Cerebellar nuclear complex (tissue), 1 donor: ENCODE data around the gene RNF138.
"Not testable (repeated sequence)": the region's sequence is repeated elsewhere in the genome, so short reads cannot be mapped to it uniquely, and the experiment has no call there.

Experiments used
- DNase-seq, 2 experiments: peaks; one replicate each; lab custom pipeline; 2025; lab: John Stamatoyannopoulos, UW

RNF138 gene

GRCh38 chr18:32095900-32096229, 4.2 kb downstream of the RNF138 start:
- DNase-seq: no peak

GRCh38 chr18:32096946-32097345, 5.3 kb downstream of the RNF138 start:
- no peak for DNase-seq

GRCh38 chr18:32104516-32104915, 12.8 kb downstream of the RNF138 start:
- no peak for DNase-seq

- no peak for DNase-seq
Measured at GRCh38 chr18:32110005-32110404, 18.3 kb downstream of the RNF138 start.

GRCh38 chr18:32111706-32112105, 20.0 kb downstream of the RNF138 start:
- DNase-seq: no peak

- no peak for DNase-seq
Measured at GRCh38 chr18:32112826-32113225, 21.2 kb downstream of the RNF138 start.

GRCh38 chr18:32114293-32114942, 22.7 kb downstream of the RNF138 start:
- DNase-seq: no peak

- DNase-seq: no peak
Measured at GRCh38 chr18:32122039-32122438, 30.4 kb downstream of the RNF138 start.

GRCh38 chr18:32126538-32126937, 34.9 kb downstream of the RNF138 start:
- no peak for DNase-seq

- DNase-seq: no peak
Measured at GRCh38 chr18:32135625-32136024, 44.0 kb downstream of the RNF138 start.

- no peak for DNase-seq
Measured at GRCh38 chr18:32138332-32138982, 46.8 kb downstream of the RNF138 start.

GRCh38 chr18:32139835-32140283, 48.2 kb downstream of the RNF138 start:
- no peak for DNase-seq

- no peak for DNase-seq
Measured at GRCh38 chr18:32148185-32148870, 56.7 kb downstream of the RNF138 start.

- DNase-seq: no peak
Measured at GRCh38 chr18:32152705-32153448, 61.2 kb downstream of the RNF138 start.

GRCh38 chr18:32156855-32157254, 65.2 kb downstream of the RNF138 start:
- no peak for DNase-seq

GRCh38 chr18:32157580-32157979, 65.9 kb downstream of the RNF138 start:
- no peak for DNase-seq

- peak; percentile 31 to 63 for DNase-seq
Measured at GRCh38 chr18:32158108-32158624, 66.5 kb downstream of the RNF138 start.

- DNase-seq: not testable (repeated sequence)
Measured at GRCh38 chr18:32158631-32159030, 67.0 kb downstream of the RNF138 start.

- DNase-seq: no peak
Measured at GRCh38 chr18:32160547-32160946, 68.9 kb downstream of the RNF138 start.

- DNase-seq: no peak
Measured at GRCh38 chr18:32167980-32168730, 76.5 kb downstream of the RNF138 start.

GRCh38 chr18:32173654-32174053, 82.0 kb downstream of the RNF138 start:
- DNase-seq: no peak

GRCh38 chr18:32174719-32175118, 83.0 kb downstream of the RNF138 start:
- no peak for DNase-seq
